ENCODE measurements around the gene CBX7.

The CBX7 gene

GRCh38 chr22:39151329-39151975 lies 1.0 kb downstream of the CBX7 start:
- DNase-seq, result no peak
- Histone ChIP-seq H3K27ac (ENCODE audit: low read length, poor library complexity, severe bottlenecking) (no peak overlapping the region), H3K9ac (ENCODE audit: low read length) (peak overlapping the region; percentile 89), H3K9me3 (ENCODE audit: control insufficient read depth, low read length) (no peaks in the 10 kb centered on the region), H3K36me3 (ENCODE audit: control insufficient read depth in 1 of 2, insufficient read depth in 2 of 2, low read depth in 1 of 2, low read length in 2 of 2) (peaks cover 15 to 18% of the 10 kb centered on the region in 2 experiments), H2AK5ac (ENCODE audit: low read length, severe bottlenecking) (no peak overlapping the region), H2AFZ (ENCODE audit: low read depth, low read length) (no peak overlapping the region), H3K4me2 (ENCODE audit: low read length, poor library complexity, severe bottlenecking) (no peak overlapping the region), H4K8ac (ENCODE audit: low read length) (no peak overlapping the region), H2BK120ac (ENCODE audit: low read depth, low read length) (no peak overlapping the region), H3K4me1 (ENCODE audit: control insufficient read depth, insufficient read depth, low read depth, low read length) (peaks cover 13% of the 10 kb centered on the region), H3K23ac (ENCODE audit: low read length in 2 of 2) (no peak overlapping the region), H3K79me1 (replicated peaks; ENCODE audit: low read length, poor library complexity, severe bottlenecking) (peaks cover 2% of the 10 kb centered on the region), H3K27me3 (ENCODE audit: control insufficient read depth in 1 of 2, insufficient read depth in 1 of 2, low read length in 2 of 2) (peaks cover 13 to 30% of the 10 kb centered on the region in 2 experiments), H4K91ac (ENCODE audit: low read length) (no peak overlapping the region), H3K4me3 (ENCODE audit: insufficient read depth in 1 of 2, low read depth in 1 of 2, low read length in 2 of 2) (peak overlapping the region in 1 of 2 experiments; percentile 92), H2BK15ac (ENCODE audit: low read depth, poor library complexity, severe bottlenecking) (no peak overlapping the region), H3K14ac (ENCODE audit: low read length in 2 of 2) (no peak overlapping the region), H2BK12ac (ENCODE audit: low read length in 2 of 2) (no peak overlapping the region), H3K18ac (ENCODE audit: low read depth in 1 of 2, low read length in 2 of 2) (no peak overlapping the region), H2BK5ac (ENCODE audit: low read depth, low read length, poor library complexity, severe bottlenecking) (no peak overlapping the region), H3K4ac (ENCODE audit: low read depth in 1 of 2, low read length in 2 of 2) (no peak overlapping the region)
- WGBS, result 83% methylated on average over 14 of the region's 16 CpGs

- WGBS, result 83% methylated on average over 6 of the region's 6 CpGs
- no peak overlapping the region for H2BK12ac ChIP-seq (ENCODE audit: low read length in 2 of 2)
- H3K9ac ChIP-seq (ENCODE audit: low read length), result peak overlapping the region; percentile 52
- no peak overlapping the region for H4K91ac ChIP-seq (ENCODE audit: low read length)
- H4K8ac ChIP-seq (ENCODE audit: low read length), result no peak overlapping the region
- H3K14ac ChIP-seq (ENCODE audit: low read length in 2 of 2), result no peak overlapping the region
- peak overlapping the region in 1 of 2 experiments; percentile 92 for H3K4me3 ChIP-seq (ENCODE audit: insufficient read depth in 1 of 2, low read depth in 1 of 2, low read length in 2 of 2)
- H3K4me2 ChIP-seq (ENCODE audit: low read length, poor library complexity, severe bottlenecking), result no peak overlapping the region
- no peak overlapping the region for H2BK120ac ChIP-seq (ENCODE audit: low read depth, low read length)
- H3K4ac ChIP-seq (ENCODE audit: low read depth in 1 of 2, low read length in 2 of 2), result no peak overlapping the region
- H3K79me1 ChIP-seq (replicated peaks; ENCODE audit: low read length, poor library complexity, severe bottlenecking), result peaks cover 2% of the 10 kb centered on the region
- no peak overlapping the region for H2BK5ac ChIP-seq (ENCODE audit: low read depth, low read length, poor library complexity, severe bottlenecking)
- H3K4me1 ChIP-seq (ENCODE audit: control insufficient read depth, insufficient read depth, low read depth, low read length), result peaks cover 17% of the 10 kb centered on the region
- no peak overlapping the region for H2AFZ ChIP-seq (ENCODE audit: low read depth, low read length)
- no peaks in the 10 kb centered on the region for H3K9me3 ChIP-seq (ENCODE audit: control insufficient read depth, low read length)
- H3K27ac ChIP-seq (ENCODE audit: low read length, poor library complexity, severe bottlenecking), result no peak overlapping the region
- no peak overlapping the region for H3K18ac ChIP-seq (ENCODE audit: low read depth in 1 of 2, low read length in 2 of 2)
- H2AK5ac ChIP-seq (ENCODE audit: low read length, severe bottlenecking), result no peak overlapping the region
- H3K27me3 ChIP-seq (ENCODE audit: control insufficient read depth in 1 of 2, insufficient read depth in 1 of 2, low read length in 2 of 2), result peaks cover 12 to 29% of the 10 kb centered on the region in 2 experiments
- H3K36me3 ChIP-seq (ENCODE audit: control insufficient read depth in 1 of 2, insufficient read depth in 2 of 2, low read depth in 1 of 2, low read length in 2 of 2), result peaks cover 15 to 18% of the 10 kb centered on the region in 2 experiments
- no peak overlapping the region for H2BK15ac ChIP-seq (ENCODE audit: low read depth, poor library complexity, severe bottlenecking)
- DNase-seq, result no peak
- H3K23ac ChIP-seq (ENCODE audit: low read length in 2 of 2), result no peak overlapping the region
Observed at GRCh38 chr22:39150848-39151215, 1.6 kb downstream of the CBX7 start.

GRCh38 chr22:39149915-39150847 lies 2.3 kb downstream of the CBX7 start:
- no peak overlapping the region for H2AFZ ChIP-seq (ENCODE audit: low read depth, low read length)
- H2BK120ac ChIP-seq (ENCODE audit: low read depth, low read length), result no peak overlapping the region
- no peak overlapping the region for H3K18ac ChIP-seq (ENCODE audit: low read depth in 1 of 2, low read length in 2 of 2)
- no peak overlapping the region for H2BK12ac ChIP-seq (ENCODE audit: low read length in 2 of 2)
- no peak overlapping the region for H2BK5ac ChIP-seq (ENCODE audit: low read depth, low read length, poor library complexity, severe bottlenecking)
- H3K4me2 ChIP-seq (ENCODE audit: low read length, poor library complexity, severe bottlenecking), result no peak overlapping the region
- peaks cover 9 to 23% of the 10 kb centered on the region in 2 experiments for H3K27me3 ChIP-seq (ENCODE audit: control insufficient read depth in 1 of 2, insufficient read depth in 1 of 2, low read length in 2 of 2)
- no peak overlapping the region for H3K27ac ChIP-seq (ENCODE audit: low read length, poor library complexity, severe bottlenecking)
- no peak overlapping the region for H3K23ac ChIP-seq (ENCODE audit: low read length in 2 of 2)
- no peak overlapping the region for H4K8ac ChIP-seq (ENCODE audit: low read length)
- H3K14ac ChIP-seq (ENCODE audit: low read length in 2 of 2), result no peak overlapping the region
- no peak overlapping the region for H3K4me3 ChIP-seq (ENCODE audit: insufficient read depth in 1 of 2, low read depth in 1 of 2, low read length in 2 of 2)
- WGBS, result 79% methylated on average over 16 of the region's 16 CpGs
- H2AK5ac ChIP-seq (ENCODE audit: low read length, severe bottlenecking), result no peak overlapping the region
- H3K9me3 ChIP-seq (ENCODE audit: control insufficient read depth, low read length), result no peaks in the 10 kb centered on the region
- H3K4ac ChIP-seq (ENCODE audit: low read depth in 1 of 2, low read length in 2 of 2), result no peak overlapping the region
- H3K36me3 ChIP-seq (ENCODE audit: control insufficient read depth in 1 of 2, insufficient read depth in 2 of 2, low read depth in 1 of 2, low read length in 2 of 2), result peaks cover 15 to 18% of the 10 kb centered on the region in 2 experiments
- H3K9ac ChIP-seq (ENCODE audit: low read length), result no peak overlapping the region
- H3K79me1 ChIP-seq (replicated peaks; ENCODE audit: low read length, poor library complexity, severe bottlenecking), result peaks cover 2% of the 10 kb centered on the region
- no peak overlapping the region for H2BK15ac ChIP-seq (ENCODE audit: low read depth, poor library complexity, severe bottlenecking)
- DNase-seq, result no peak
- H3K4me1 ChIP-seq (ENCODE audit: control insufficient read depth, insufficient read depth, low read depth, low read length), result peaks cover 18% of the 10 kb centered on the region
- no peak overlapping the region for H4K91ac ChIP-seq (ENCODE audit: low read length)
